Epithelial cell of prostate (primary cell): ENCODE measurements around the gene PPP2R5D.
A peak's percentile ranks its signal among the peaks of the same experiment; 100 is the strongest.
"Not testable (repeated sequence)": the region's sequence is repeated elsewhere in the genome, so short reads cannot be mapped to it uniquely, and the experiment has no call there.

Source experiments
- DNase-seq: peaks from one replicate; pipeline ENCODE4 v3.0.0-alpha.2; 2011; ENCODE audit warnings: low read depth, low spot score
- H3K27ac ChIP-seq: fragments of 450-650 bp; 2 replicates; pipeline ENCODE4 v1.5.1; 2017; ENCODE audit warnings: mild to moderate bottlenecking

Gene PPP2R5D

DNA sequence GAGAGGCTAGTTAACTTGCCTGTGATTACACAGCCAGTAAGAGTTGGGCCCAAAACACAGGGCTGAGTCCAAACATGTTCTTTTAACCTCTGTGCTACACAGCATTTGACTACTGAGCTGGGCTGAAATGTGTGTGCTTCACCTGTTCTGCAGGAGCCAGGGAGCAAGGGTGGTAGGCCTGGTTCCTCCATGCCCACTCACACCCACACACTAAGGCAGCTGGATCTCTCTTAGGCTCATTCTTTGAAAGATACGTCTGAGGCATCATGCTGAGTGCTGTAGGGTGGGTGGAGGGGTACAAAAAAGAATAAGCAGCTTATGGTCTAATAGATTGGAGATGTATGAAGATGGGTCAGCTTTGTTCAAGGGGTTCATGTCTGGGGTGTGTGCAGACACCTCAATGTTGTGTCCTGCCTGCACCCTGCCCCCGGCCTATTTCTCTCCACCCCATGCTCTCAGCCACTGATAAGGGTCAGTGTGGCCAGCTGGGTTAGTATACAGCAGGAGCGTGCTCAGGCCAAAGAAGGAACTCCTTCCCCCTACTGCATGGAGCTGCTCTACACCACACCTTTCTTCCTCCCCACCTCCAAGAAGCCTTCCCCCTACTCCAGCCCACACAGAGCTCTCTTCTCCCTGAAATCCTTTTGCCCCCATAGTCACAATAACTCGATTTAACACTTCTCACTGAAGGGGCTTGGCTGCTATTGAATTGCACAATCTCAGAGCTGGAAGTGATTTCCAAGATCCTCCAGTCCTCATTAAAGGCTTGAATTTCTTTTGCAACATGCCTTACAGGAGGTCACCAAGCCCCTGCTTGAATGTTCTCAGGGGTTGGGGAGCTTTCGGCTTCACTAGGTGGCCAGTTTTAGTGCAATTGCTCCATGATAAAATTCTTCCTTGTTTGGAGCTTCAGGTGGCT lies 3.4 kb downstream of the PPP2R5D start:
- no peak for DNase-seq
- H3K27ac ChIP-seq = no peak overlapping the region

DNA sequence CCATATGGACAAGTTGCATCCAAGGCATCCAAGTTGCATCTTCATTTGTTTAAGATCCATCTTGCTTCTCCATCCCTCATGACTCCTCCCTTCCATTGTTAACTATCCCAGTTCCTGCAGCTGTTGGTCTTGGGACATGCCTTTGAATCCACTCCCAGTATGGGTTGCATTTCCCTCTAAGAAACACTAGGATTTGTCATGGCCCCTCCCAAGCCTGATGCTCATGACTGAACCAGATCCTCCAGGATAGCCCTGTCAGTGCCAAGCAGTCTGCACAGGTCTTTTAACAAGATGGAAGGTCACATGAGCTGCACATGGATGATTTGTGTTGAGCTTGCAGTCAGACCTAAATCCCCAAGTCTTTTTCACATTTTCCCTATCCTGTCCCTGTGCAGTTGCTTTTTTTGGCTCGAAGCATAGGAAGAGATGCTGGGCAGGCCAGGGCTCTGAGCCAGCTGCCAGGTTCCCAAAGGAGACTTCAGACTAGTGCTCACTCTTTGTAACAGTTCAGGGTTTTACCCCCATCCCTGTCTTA lies 4.2 kb downstream of the PPP2R5D start:
- no peak for DNase-seq
- no peak overlapping the region for H3K27ac ChIP-seq

DNA sequence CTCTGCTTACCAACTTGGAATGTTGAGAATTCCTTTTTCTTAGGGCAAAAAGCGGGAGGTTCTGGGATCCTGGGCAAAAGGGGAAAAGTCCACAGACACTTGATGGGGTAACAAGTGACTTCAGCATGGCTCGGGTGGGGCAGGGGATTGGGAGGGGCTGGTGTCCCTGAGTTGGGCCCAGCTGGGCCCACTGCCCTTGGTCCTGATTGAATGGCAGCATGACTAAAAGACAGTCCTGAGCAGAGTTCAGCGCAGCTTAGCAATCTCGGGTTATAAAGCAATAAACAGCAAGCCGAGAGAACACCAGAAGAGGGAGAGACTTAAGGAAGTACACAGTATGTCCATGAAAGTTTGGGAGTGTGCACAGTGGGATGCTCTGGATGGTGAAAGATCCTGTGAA lies 5.6 kb downstream of the PPP2R5D start:
- no peak for DNase-seq
- H3K27ac ChIP-seq = no peak overlapping the region

DNA sequence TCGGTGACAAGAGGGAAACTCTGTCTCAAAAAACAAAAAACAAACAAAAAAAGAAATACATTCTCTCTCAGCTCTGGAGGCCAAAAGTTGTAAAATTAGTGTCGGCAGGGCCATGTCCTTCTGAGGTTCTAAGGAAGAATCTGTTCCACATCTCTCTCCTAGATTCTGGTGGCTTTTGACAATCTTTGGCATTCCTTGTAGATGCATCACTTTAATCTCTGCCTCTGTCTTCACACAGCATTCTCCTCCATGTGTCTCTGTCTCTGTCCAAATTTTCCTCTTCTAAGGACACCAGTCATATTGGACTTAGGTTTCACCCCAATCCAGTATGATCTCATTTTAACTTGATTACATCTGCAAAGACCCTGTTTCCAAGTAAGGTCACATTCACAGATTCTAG lies 9.1 kb downstream of the PPP2R5D start:
- no peak for DNase-seq
- H3K27ac ChIP-seq = no peak overlapping the region

DNA sequence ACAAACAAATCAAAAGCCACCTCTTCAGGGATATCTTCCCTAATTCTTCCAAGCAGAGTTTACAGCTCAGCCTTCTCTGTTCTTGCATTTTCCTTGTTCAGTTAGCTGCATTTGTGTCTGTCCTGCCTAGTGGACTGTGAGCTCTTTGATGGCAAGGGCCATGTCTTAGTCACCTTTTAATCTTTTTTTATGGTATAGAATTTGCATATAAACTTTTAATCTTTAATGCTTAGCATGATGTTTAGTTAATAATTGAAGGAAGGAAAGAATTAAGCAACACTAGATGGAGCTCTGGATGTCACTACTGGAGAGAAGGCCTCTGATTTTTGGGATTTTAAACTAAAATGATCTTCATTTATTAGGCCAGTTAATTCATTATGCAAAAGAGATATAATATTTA lies 12.1 kb downstream of the PPP2R5D start:
- H3K27ac ChIP-seq = no peak overlapping the region
- no peak for DNase-seq

DNA sequence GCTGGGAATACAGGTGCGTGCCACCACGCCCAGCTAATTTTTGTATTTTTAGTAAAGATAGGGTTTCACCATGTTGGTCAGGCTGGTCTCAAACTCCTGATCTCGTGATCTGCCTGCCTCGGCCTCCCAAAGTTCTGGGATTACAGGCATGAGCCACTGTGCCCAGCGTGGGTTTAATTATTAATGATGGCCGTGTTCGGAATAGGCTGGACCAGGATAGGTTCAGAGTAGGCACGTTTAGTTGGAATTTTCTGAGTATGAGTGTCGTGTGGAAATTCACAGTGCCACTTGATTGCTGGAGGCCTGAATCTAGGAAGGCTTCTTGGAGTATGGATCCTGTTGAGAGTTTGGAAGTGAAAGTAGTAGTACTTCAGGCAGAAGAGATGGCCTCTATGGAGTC lies 13.8 kb downstream of the PPP2R5D start:
- H3K27ac ChIP-seq, DNase-seq: not testable (repeated sequence)

DNA sequence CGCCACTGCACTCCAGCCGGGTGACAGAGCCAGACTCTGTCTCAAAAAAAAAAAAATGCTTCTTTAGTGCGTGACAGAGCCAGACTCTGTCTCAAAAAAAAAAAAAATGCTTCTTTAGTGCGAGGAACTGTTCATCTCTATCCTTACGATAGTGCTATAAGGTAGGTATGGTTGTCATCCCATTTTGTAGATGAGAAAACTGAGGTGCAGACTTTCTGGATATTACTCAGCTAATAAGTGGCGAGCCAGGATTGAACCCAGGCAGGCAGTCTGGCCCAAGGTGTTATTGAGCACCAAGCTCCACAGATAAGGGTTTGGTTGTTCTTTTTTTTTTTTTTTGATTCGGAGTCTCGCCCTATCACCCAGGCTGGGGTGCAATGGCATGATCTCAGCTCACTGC lies 17.5 kb downstream of the PPP2R5D start:
- DNase-seq = no peak
- no peak overlapping the region for H3K27ac ChIP-seq

DNA sequence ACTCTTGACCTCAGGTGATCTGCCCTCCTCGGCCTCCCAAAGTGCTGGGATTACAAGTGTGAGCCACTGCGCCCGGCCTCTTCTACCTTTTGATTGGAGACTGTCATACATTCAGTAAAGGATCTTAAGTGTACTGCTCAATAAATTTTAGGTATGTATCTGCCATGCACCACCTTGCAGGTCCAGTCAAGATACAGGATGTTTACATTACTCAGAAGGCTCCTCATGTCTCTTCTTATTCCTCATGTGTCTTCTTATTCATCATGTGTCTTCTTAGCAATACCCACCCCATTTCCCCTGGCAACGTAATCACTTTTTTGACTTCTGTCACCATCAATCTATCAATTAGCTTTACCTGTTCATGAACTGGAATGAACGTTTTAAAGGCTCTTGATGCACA lies 21.5 kb downstream of the PPP2R5D start:
- H3K27ac ChIP-seq = peak overlapping the region; percentile 55
- DNase-seq = peak; percentile 14

DNA sequence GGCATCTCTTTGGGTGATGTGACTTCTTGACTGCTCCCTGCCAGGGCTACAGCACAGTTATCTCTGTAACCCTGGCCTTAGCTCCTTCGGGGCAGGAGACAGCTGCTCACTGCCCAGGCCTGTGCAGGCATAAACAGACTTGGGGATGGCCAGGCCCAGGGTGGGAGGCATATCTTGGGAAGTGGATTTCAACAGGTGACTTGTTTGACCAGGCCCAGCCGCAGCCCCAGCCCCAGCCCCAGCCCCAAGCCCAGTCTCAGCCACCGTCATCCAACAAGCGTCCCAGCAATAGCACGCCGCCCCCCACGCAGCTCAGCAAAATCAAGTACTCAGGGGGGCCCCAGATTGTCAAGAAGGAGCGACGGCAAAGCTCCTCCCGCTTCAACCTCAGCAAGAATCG lies 21.9 kb downstream of the PPP2R5D start:
- peak overlapping the region; percentile 55 for H3K27ac ChIP-seq
- no peak for DNase-seq

DNA sequence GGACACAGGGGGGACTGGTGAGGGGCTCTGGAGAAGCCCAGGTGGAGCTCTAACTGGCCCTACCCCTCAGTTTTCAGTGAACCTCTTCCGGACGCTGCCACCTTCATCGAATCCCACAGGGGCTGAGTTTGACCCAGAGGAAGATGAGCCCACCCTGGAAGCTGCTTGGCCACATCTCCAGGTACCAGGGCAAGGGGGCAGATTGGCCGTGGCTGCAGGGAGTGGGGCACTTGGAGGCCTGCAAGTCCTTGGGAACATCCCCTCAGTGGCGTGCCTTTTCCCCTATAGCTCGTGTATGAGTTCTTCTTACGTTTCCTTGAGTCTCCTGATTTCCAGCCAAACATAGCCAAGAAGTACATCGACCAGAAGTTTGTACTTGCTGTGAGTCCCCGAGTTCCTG lies 22.8 kb downstream of the PPP2R5D start:
- H3K27ac ChIP-seq = no peak overlapping the region
- DNase-seq = no peak

DNA sequence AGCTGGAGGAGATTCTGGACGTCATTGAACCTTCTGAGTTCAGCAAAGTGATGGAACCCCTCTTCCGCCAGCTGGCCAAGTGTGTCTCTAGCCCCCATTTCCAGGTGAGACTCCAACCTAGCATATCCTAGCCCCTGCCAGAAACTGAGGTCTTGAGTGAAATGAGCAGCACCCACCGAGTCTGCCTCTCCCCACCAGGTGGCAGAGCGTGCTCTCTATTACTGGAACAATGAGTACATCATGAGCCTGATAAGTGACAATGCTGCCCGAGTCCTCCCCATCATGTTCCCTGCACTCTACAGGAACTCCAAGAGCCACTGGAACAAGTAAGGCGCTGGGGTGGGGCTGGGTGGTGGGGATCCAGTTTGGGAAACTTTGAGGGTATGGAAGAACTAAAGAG lies 24.8 kb downstream of the PPP2R5D start:
- DNase-seq = no peak

DNA sequence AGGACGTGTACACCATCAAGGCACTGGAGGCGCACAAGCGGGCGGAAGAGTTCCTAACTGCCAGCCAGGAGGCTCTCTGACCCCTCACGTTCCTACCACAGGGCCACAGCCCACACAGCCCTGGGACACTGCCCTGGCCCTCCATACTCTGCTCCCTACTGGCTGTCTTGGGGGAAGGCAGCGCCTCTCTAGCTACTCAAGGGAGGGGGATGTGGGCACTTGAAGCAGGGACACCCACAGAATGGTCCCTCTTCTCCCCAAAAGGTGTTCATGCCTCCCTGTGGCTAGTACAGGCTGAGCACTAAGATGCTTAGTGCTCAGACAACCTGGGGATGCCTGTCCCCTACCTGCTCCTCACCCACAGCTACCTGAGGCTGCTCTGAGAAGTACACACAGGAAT lies 26.8 kb downstream of the PPP2R5D start:
- DNase-seq = no peak
- H3K27ac ChIP-seq = no peak overlapping the region

More for the DNA sequence above, 24.8 kb downstream of the PPP2R5D start:
- H3K27ac ChIP-seq = no peak overlapping the region

DNA sequence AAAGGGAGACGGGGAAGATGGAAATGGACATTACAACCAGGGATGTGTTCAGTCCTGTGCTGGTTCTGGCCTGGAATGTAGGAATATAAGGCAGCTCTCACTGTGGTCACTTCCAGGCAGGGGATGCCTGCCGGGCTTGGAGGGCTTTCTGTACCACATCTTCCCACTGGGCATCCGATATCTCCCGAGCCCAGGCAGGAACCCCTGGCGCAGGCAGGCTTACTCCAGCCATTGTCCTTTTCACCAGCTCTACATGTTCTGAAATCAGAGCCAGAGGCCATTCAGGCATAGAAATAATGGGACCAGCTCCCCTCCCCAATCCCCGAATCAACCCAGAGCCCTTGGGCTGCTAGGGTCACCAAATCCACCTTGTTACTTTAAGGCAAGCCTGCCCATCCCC lies 28.0 kb downstream of the PPP2R5D start:
- no peak overlapping the region for H3K27ac ChIP-seq
- no peak for DNase-seq

DNA sequence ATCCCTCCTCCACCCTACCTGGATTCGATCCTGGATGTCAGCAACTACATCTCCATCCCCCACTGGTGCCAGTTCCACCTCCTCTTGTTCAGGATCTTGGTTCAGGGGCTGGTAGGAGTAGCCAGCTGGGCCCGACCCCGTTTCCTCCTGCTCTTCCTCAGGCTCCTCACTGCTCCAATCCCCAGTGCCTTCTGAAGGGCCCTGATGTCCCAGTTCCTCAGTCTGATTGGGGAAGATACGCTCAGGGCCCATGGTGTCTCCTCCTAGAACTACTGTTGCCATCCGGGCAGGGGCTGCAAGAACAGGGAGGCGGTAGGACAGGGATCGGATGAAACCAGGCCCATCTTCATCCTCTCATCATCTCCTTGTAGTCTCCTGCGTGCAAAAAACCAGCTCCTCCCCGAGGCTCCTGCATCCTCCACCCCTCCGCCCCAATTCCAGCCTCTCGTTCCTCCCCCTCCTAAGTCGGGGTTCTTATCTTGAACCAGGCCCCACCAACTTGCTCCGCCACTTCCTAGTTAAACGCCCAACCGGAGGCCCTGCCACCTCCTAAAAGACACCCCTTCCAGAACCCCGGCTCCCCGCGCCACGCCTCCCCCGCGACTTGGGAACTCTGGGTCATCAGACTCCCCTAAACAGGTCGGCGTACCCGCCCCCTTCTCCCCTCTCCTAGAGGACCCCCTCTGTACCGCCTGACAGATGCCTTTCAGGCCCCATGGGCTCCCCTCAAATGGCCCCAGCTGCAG lies 28.9 kb downstream of the PPP2R5D start:
- no peak for DNase-seq
- peak overlapping the region; percentile 33 for H3K27ac ChIP-seq

DNA sequence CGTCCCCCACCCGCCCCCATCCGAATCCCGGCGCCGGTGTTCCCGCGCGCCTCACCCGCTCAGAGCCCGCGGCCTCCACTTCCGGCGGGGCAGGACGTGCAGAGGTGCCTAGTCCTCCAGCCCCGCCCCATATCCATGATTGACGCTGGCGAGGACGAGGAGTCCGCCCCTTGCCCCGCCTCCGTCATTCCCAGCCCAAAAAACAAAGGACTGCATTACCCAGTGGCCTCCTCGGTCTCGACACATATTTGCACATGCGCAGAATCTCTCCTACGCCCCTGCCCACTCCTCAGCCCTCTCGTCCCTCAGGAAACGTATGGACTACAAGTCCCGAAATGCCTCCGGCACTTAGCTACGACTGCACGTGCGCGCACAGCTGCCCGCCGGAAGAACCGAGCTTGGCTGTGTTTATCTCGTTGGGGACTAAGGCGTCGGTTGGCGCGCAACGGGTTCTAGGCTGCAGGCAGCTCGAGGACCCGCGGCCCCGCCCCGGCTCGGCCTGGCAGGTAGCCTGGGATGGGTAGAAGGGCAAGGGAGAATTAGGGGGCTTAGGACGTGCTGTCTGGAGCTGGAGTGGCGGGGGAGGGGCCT lies 29.6 kb downstream of the PPP2R5D start, which contains the start of the genes KLHDC3 and MEA1:
KLHDC3 (plus strand) TSS at position 407 of the 591 bp plus-strand sequence. CDS start 2,944 bp downstream, outside the sequence.
MEA1 (minus strand) TSS at position 104 of the 591 bp plus-strand sequence. CDS start 133 bp downstream, outside the sequence.
- peak within 1 kb of the TSS; percentile 33 for H3K27ac ChIP-seq
- DNase-seq = peak; percentile 98

DNA sequence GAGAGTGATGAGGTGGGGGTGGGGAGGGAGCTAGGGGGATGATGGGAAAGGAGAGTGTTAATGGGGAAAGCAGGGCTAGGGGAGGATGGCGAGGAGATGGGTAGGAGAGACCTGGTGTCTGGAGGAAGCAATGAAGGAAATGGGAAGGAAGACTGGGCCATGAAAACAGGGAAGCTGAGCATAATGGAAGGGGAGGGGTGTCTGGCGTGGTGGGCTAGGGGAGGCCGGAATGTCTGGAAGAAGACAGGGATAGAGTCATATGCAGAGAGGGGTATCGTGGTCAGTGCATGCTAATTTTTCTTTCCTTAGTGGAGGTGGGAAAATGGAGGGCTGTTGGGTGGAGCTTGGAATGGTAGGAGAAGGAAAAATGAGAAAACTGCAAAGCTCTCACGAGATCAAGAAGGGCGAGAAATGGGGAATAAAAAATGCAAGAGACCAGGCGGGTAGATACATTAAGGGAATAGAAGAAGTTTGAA lies 30.1 kb downstream of the PPP2R5D start:
- H3K27ac ChIP-seq = no peak overlapping the region
- no peak for DNase-seq

DNA sequence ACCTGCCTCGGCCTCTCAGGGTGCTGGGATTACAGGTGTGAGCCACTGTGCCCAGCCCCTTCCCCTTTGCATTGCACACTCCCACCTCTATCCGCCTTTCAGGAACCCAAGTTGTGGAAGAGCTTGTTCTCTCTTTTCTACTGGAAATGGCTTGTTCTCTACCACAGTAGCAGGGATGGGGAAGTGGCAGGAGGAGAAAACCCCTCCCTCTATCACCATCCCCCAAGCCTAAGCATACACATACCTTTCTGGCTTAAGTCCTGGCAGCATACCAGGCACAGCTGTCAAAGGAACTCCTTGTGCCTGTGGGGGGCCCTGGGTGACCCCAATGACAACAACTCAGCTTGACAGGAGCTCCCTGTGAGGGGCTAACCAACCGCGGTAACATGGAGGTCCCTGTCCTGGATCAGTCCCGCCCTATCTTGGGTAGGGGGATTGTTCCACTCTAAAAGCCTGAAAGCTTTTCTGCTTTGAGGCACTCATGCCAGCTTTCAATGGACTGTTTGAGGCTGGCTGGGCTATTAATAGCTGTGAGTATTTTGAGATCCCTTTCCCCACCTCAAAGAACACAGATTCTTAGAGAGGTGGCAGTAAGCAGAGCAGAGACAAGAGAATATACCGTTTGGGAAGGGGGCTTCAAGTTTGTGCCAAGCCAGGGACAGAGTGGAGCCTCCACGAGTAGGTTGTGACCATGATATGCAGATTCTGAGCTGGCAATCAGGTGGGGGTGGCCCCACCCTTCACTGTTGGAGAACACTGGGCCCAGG lies 32.0 kb downstream of the PPP2R5D start:
- no peak for DNase-seq
- H3K27ac ChIP-seq = no peak overlapping the region

DNA sequence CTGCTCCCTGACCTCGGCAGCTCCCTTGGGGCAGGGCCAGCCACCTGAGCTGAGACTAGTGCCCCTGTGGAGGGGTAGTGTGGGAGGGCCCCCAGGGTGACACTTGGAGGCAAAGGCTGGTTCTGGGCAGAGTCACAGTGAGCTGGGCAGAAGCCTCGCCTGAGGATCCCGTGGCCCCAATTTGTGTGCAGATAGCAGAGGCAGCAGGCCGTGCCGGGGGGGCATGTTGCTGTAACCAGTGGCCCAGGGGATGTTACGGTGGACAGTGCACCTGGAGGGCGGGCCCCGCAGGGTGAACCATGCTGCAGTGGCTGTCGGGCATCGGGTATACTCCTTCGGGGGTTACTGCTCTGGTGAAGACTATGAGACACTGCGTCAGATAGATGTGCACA lies 32.6 kb downstream of the PPP2R5D start:
- H3K27ac ChIP-seq = no peak overlapping the region
- DNase-seq = no peak

DNA sequence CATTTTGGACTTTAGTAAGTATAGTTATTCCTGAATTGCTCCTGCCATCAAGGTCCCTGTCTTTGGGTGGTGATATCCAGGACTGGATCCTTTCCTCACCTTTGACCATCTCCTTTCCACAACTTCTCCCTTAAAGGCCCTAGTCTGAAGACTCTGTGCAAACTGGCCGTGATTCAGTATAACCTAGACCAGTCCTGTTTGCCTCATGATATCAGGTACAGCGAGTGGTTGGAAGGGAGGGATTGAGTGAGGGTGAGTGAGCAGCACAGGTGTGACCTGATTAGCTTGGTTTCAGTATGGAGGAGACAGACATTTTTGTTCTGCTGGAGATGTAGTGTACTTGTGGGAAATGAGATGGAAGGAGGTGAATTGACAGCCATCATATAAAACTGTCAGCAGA lies 34.8 kb downstream of the PPP2R5D start:
- no peak overlapping the region for H3K27ac ChIP-seq
- DNase-seq = no peak
